SIG-M5 treated with dmso at 0.1 percent for 504 hours (cell line): ENCODE measurements around the gene KCNK10.

Experiments
- DNase-seq: peaks from one replicate; lab custom pipeline; 2025; ENCODE audit not compliant: unreplicated experiment; lab: John Stamatoyannopoulos, UW

The KCNK10 gene

GRCh38 chr14:88229428-88229827 lies 93.6 kb downstream of the KCNK10 start:
- DNase-seq, result no peak

- no peak for DNase-seq
Measured at GRCh38 chr14:88228522-88229236, 94.4 kb downstream of the KCNK10 start.

GRCh38 chr14:88227693-88228092 lies 95.4 kb downstream of the KCNK10 start:
- DNase-seq, result no peak

- no peak for DNase-seq
Measured at GRCh38 chr14:88225721-88226120, 97.3 kb downstream of the KCNK10 start.

- no peak for DNase-seq
Measured at GRCh38 chr14:88218119-88218915, 104.8 kb downstream of the KCNK10 start.

- no peak for DNase-seq
Measured at GRCh38 chr14:88212691-88213090, 110.4 kb downstream of the KCNK10 start.

- no peak for DNase-seq
Measured at GRCh38 chr14:88210426-88210825, 112.6 kb downstream of the KCNK10 start.

- DNase-seq, result no peak
Measured at GRCh38 chr14:88209273-88209672, 113.8 kb downstream of the KCNK10 start.

GRCh38 chr14:88208858-88209257 lies 114.2 kb downstream of the KCNK10 start:
- DNase-seq, result no peak

GRCh38 chr14:88204221-88204620 lies 118.8 kb downstream of the KCNK10 start:
- no peak for DNase-seq

- DNase-seq, result no peak
Measured at GRCh38 chr14:88203291-88203690, 119.8 kb downstream of the KCNK10 start.

GRCh38 chr14:88202286-88202685 lies 120.8 kb downstream of the KCNK10 start:
- no peak for DNase-seq

GRCh38 chr14:88201851-88202250 lies 121.2 kb downstream of the KCNK10 start:
- no peak for DNase-seq

- no peak for DNase-seq
Measured at GRCh38 chr14:88199882-88200281, 123.2 kb downstream of the KCNK10 start.

- no peak for DNase-seq
Measured at GRCh38 chr14:88198446-88198845, 124.6 kb downstream of the KCNK10 start.

- DNase-seq, result no peak
Measured at GRCh38 chr14:88196925-88197324, 126.1 kb downstream of the KCNK10 start.

- DNase-seq, result no peak
Measured at GRCh38 chr14:88196116-88196890, 126.8 kb downstream of the KCNK10 start.

GRCh38 chr14:88195676-88196075 lies 127.4 kb downstream of the KCNK10 start:
- no peak for DNase-seq

GRCh38 chr14:88194531-88194930 lies 128.5 kb downstream of the KCNK10 start:
- no peak for DNase-seq

- no peak for DNase-seq
Measured at GRCh38 chr14:88191605-88192004, 131.5 kb downstream of the KCNK10 start.

GRCh38 chr14:88189417-88190191 lies 133.5 kb downstream of the KCNK10 start:
- peak; percentile 76 for DNase-seq
